Sigmoid colon (tissue), 7 donors: ENCODE results near the gene HGS. TPM values are rescaled to one million over a fixed set of nuclear protein-coding genes. Genes with fewer than 3 reads are reported as not detected.
A peak's percentile ranks its signal among the peaks of the same experiment; 100 is the strongest.

Experiments
- DNase-seq: peaks from one replicate; pipeline ENCODE4 v3.0.0-alpha.2; 2019
- H3K27ac ChIP-seq, 4 donors: fragments of 200-600 bp; sonication (generic); one replicate each; pipeline ENCODE4 v1.5.1; 2016 to 2019; ENCODE audit warnings: mild to moderate bottlenecking in 1 of 4
- H3K27me3 ChIP-seq, 3 donors: fragments of 200-600 bp; sonication (generic); one replicate each; pipeline ENCODE4 v1.5.1; 2019; ENCODE audit warnings: mild to moderate bottlenecking in 1 of 3
- H3K36me3 ChIP-seq, 4 donors: fragments of 200-600 bp; sonication (generic); one replicate each; pipeline ENCODE4 v1.5.1; 2016 to 2019
- H3K4me1 ChIP-seq, 4 donors: fragments of 200-600 bp; sonication (generic); one replicate each; pipeline ENCODE4 v1.5.1; 2017 to 2019
- H3K4me3 ChIP-seq, 4 donors: fragments of 200-600 bp; sonication (generic); one replicate each; pipeline ENCODE4 v1.5.1; 2017 to 2019; ENCODE audit warnings: mild to moderate bottlenecking in 2 of 4, moderate library complexity in 1 of 4
- H3K9me3 ChIP-seq, 4 donors: fragments of 200-600 bp in 3 of 4; sonication (generic) in 3 of 4; one replicate each; pipeline versions ENCODE4 v1.5.1 to v1.6.1; 2013 to 2019
- CTCF ChIP-seq, 4 experiments: fragments of 450-650 bp in 3 of 4; fragments of 200-600 bp in 1 of 4; IDR thresholded peaks; one replicate each; pipeline ENCODE4 v1.5.1; 2016 to 2019; ENCODE audit warnings: antibody characterized with exemption in 4 of 4, mild to moderate bottlenecking in 3 of 4, moderate library complexity in 2 of 4
- EP300 ChIP-seq, 4 donors: sonication (generic); formaldehyde crosslinking; IDR thresholded peaks; one replicate each; pipeline ENCODE4 v1.6.1; 2017; ENCODE audit warnings: antibody characterized with exemption in 4 of 4
- POLR2A ChIP-seq, 2 donors: fragments of 450-650 bp; IDR thresholded peaks; one replicate each; pipeline ENCODE4 v1.6.1; 2016; ENCODE audit warnings: antibody characterized with exemption in 2 of 2, mild to moderate bottlenecking in 2 of 2, moderate library complexity in 2 of 2
- POLR2AphosphoS5 ChIP-seq, 4 donors: sonication (generic); formaldehyde crosslinking; IDR thresholded peaks; one replicate each; pipeline ENCODE4 v1.6.1; 2017; ENCODE audit warnings: antibody characterized with exemption in 4 of 4
- WGBS, 2 donors: extraction: QIAGEN DNeasy Blood & Tissue Kit; methylation state at CpG; one replicate each; pipeline ENCODE4 v1.1.7; 2013; 5-methylcytosine and 5-hydroxymethylcytosine counted together
- intact Hi-C: fragments of 100-400 bp; cut with DNase I; formaldehyde crosslinking; loops from one replicate; pipeline ENCODE4 v1.15.1; 2023
- polyA plus RNA-seq, 3 donors: library from polyadenylated mRNA; stranded (reverse); fragments of 200-250 nt; gene quantifications; one replicate each; pipeline ENCODE4 v1.2.3, GENCODE V29; 2013
- total RNA-seq, 4 donors: library from RNA; depleted of rRNA; stranded (reverse); fragments of >200 nt; gene quantifications; one replicate each; pipeline ENCODE4 v1.1.0, GENCODE V29; 2016
- donor health status: healthy with polysubstance abuse.
- donor health status: Bipolar disorder and iron deficiency.
- donor health status: healthy.

The HGS gene
- total RNA-seq, result 100 to 1,000 TPM in 1 of 4 donors, 10 to 100 TPM in 3; 36.7 to 143 (median 42.5) TPM
- polyA plus RNA-seq, result 100 to 1,000 TPM in 1 of 3 donors, 10 to 100 TPM in 2; 52.9 to 111 (median 87.7) TPM

DNA sequence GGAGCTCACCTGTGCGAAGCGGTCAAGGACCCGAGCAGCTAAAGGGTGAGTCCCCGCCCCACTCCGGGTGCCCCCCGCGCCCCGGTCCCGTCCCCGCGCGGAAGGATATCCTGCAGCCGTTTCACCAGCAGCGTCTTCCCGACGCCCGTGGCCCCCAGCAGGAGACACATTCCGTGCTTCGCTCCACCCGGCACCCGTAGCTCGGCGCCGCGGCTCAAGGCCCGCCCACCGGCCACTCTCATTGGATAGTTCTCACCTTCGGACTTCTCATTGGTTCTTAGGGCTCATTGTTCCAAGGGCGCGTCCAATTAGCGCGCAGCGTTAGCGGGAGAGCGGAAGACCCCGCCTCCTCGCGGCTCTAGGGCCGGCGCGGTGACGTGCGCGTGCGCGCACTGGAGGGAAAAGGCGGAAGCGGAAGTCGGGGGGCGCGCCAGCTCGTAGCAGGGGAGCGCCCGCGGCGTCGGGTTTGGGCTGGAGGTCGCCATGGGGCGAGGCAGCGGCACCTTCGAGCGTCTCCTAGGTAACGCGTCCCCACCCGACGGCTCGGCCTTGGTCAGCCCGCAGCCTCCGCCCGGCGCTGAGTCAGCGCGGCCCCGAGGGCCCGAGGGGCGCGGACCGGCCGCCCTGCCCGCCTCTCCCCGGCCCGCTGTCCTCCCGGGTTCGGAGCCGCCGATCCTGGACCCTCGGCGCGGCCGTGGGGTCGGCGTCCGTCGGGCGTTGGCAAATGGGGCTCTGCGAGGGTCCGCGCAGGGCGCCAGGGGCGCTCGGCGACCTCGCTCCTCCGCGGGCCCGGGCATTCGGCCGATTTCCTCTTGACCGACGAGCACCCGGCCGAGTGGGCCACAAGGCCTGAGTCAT, at the start of gene HGS, which contains the start of gene ARL16:
Gene HGS (plus strand): TSS at position 428 of the 858 bp plus-strand sequence. CDS start 56 bp downstream, at position 484.
Gene ARL16 (minus strand): TSS at position 214 of the 858 bp plus-strand sequence. CDS start 44 bp downstream, at position 170.
- peak; percentile 99 for DNase-seq
- Histone ChIP-seq H3K4me1 (peaks cover 0 to 32% (median 31%) of the 10 kb centered on the region in 4 donors), H3K27me3 (no peaks in the 10 kb centered on the region), H3K9me3 (no peaks in the 10 kb centered on the region), H3K4me3 (peak within 1 kb of the TSS; percentile 75 to 97 (median 86)), H3K36me3 (peaks cover 12 to 42% (median 27%) of the 10 kb centered on the region in 4 donors), H3K27ac (peak within 1 kb of the TSS; percentile 81 to 93 (median 86))
- intact Hi-C loops, result loop anchor here (2.0 to 5.0 kb wide), 2 partner anchors 19 to 47 kb away; partner anchors contain the start of genes MRPL12, NPLOC4 and TSPAN10
- WGBS, 2 donors, result 1% methylated on average over 112 of the region's 112 CpGs
- no peak for TF ChIP-seq CTCF (IDR thresholded peaks at IDR 0.05)
- peak; percentile 58 to 89 (median 84) for TF ChIP-seq POLR2AphosphoS5 (IDR thresholded peaks at IDR 0.05)
- no peak for TF ChIP-seq EP300 (IDR thresholded peaks at IDR 0.05)
- TF ChIP-seq POLR2A (IDR thresholded peaks at IDR 0.05), result peak in 1 of 2 donors; percentile 54

- WGBS, 2 donors, result 74 to 90% methylated on average over 5 of the region's 5 CpGs
- Histone ChIP-seq H3K4me3 (peak overlapping the region in 1 of 4 donors; percentile 77), H3K9me3 (no peaks in the 10 kb centered on the region), H3K27ac (peak overlapping the region in 2 of 4 donors; percentile 86 to 92), H3K36me3 (no peaks in the 10 kb centered on the region), H3K4me1 (peaks cover 3 to 34% (median 31%) of the 10 kb centered on the region in 4 donors), H3K27me3 (no peaks in the 10 kb centered on the region)
- TF ChIP-seq POLR2AphosphoS5 (IDR thresholded peaks at IDR 0.05), result no peak
- no peak for TF ChIP-seq POLR2A (IDR thresholded peaks at IDR 0.05)
- no peak for TF ChIP-seq EP300 (IDR thresholded peaks at IDR 0.05)
- no peak for TF ChIP-seq CTCF (IDR thresholded peaks at IDR 0.05)
- intact Hi-C loops, result loop anchor here (5.0 kb wide), 1 partner anchor 47 kb away; the partner anchor contains the start of genes ARL16 and HGS
- no peak for DNase-seq
Observed at GRCh38 chr17:81635431-81635830, 48.4 kb upstream of the HGS start.

- intact Hi-C loops, result loop anchor here (2.0 to 5.0 kb wide), 2 partner anchors 31 to 46 kb away; partner anchors contain the start of genes ARL16, CCDC137, HGS and OXLD1
- 24 to 39% methylated on average over 18 of the region's 18 CpGs for WGBS, 2 donors
- Histone ChIP-seq H3K4me1 (peaks cover 3 to 34% (median 31%) of the 10 kb centered on the region in 4 donors), H3K36me3 (no peaks in the 10 kb centered on the region), H3K4me3 (peak overlapping the region; percentile 75 to 95 (median 82)), H3K27me3 (no peaks in the 10 kb centered on the region), H3K9me3 (no peaks in the 10 kb centered on the region), H3K27ac (peak overlapping the region; percentile 86 to 95 (median 90))
- TF ChIP-seq POLR2A (IDR thresholded peaks at IDR 0.05) (no peak), EP300 (IDR thresholded peaks at IDR 0.05) (no peak), CTCF (IDR thresholded peaks at IDR 0.05) (no peak), POLR2AphosphoS5 (IDR thresholded peaks at IDR 0.05) (no peak)
- no peak for DNase-seq
Observed at GRCh38 chr17:81635973-81636504, 47.8 kb upstream of the HGS start.

DNA sequence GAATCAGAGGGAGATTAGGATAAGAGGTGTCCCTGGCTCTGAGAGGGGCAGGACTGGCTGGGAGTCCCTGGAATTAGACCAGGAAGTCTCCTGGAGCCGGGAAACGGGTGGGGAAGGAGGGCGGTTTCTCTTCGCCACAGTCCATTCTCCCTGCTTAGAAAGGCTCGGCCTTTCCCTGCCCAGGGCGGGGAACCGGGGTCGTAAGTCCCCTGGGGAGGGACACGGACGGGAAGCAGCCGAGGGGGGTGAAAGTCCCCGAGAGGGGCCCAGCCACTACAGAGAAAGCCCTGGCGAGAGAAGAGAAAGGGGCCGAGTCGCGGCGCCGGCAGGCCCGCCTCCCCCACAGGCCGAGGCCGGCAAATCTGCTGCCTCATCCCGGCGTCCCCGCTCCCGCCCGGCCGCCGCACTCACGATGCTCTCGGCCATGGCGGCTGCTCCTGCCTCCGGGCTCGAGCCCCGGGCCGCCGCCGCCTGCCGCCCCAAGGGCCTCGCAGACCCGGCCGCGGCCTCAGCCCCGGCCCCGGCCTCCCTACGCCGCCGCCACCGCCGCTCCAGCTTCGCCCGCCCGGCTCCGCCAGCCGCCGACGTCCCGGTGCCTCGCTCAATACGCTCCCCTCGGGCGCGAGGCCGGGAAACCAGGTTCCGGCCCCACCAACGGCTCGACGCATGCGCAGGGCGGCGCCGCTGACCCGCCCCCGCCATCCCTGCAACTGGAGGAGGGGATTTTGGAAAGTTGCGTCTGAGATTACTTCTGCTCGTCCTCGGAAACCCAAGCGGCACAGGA, 47.1 kb upstream of the HGS start, which contains the start of the genes NPLOC4 and TSPAN10:
Gene NPLOC4 (minus strand): TSS at position 608 of the 784 bp plus-strand sequence. CDS start 182 bp downstream, at position 426.
Gene TSPAN10 (plus strand): TSS at position 692 of the 784 bp plus-strand sequence. CDS start 5,217 bp downstream, outside the sequence.
- TF ChIP-seq POLR2A (IDR thresholded peaks at IDR 0.05) (no peak), POLR2AphosphoS5 (IDR thresholded peaks at IDR 0.05) (peak; percentile 84 to 95 (median 90))
- Histone ChIP-seq H3K27me3 (no peaks in the 10 kb centered on the region), H3K36me3 (no peaks in the 10 kb centered on the region), H3K27ac (peak within 1 kb of the TSS; percentile 86 to 95 (median 90)), H3K9me3 (no peaks in the 10 kb centered on the region), H3K4me3 (peak within 1 kb of the TSS; percentile 75 to 95 (median 82)), H3K4me1 (peaks cover 3 to 34% (median 31%) of the 10 kb centered on the region in 4 donors)
- peak; percentile 94 for DNase-seq
- 1% methylated on average over 77 of the region's 77 CpGs for WGBS, 2 donors
- intact Hi-C loops, result loop anchor here (2.0 to 5.0 kb wide), 2 partner anchors 30 to 46 kb away; partner anchors contain the start of genes ARL16, CCDC137, HGS and OXLD1
